GM19193 (cell line): ENCODE results near the gene SH2B2.

Experiments used
- POLR2A ChIP-seq: IDR thresholded peaks from 4 replicates; pipeline ENCODE4 v1.6.1; 2011; ENCODE audit not compliant: insufficient read depth, insufficient read length; ENCODE audit errors: extremely low read depth

The SH2B2 gene

GRCh38 chr7:102291056-102291915, 4.6 kb downstream of the SH2B2 start:
- peak; percentile 4 for TF ChIP-seq POLR2A

GRCh38 chr7:102291916-102292267, 5.2 kb downstream of the SH2B2 start:
- no peak for TF ChIP-seq POLR2A

GRCh38 chr7:102292813-102293798, 6.4 kb downstream of the SH2B2 start:
- no peak for TF ChIP-seq POLR2A

GRCh38 chr7:102294589-102294988, 7.9 kb downstream of the SH2B2 start:
- no peak for TF ChIP-seq POLR2A

- no peak for TF ChIP-seq POLR2A
These were observed 8.9 kb downstream of the SH2B2 start for GRCh38 chr7:102295346-102296178.

GRCh38 chr7:102296179-102296438, 9.4 kb downstream of the SH2B2 start:
- TF ChIP-seq POLR2A = no peak

- no peak for TF ChIP-seq POLR2A
These were observed 9.8 kb downstream of the SH2B2 start for GRCh38 chr7:102296514-102296913.

GRCh38 chr7:102297487-102298218, 11.0 kb downstream of the SH2B2 start:
- TF ChIP-seq POLR2A = no peak

- TF ChIP-seq POLR2A = no peak
These were observed 14.1 kb downstream of the SH2B2 start for GRCh38 chr7:102300643-102301221.

GRCh38 chr7:102302025-102302424, 15.4 kb downstream of the SH2B2 start:
- TF ChIP-seq POLR2A = no peak

GRCh38 chr7:102303669-102304422, 17.2 kb downstream of the SH2B2 start:
- TF ChIP-seq POLR2A = no peak

GRCh38 chr7:102304668-102305067, 18.0 kb downstream of the SH2B2 start:
- TF ChIP-seq POLR2A = no peak
